Endodermal cell (in vitro differentiated cells): Measurements from ENCODE around the gene RBBP6. TPM values are rescaled to one million over a fixed set of nuclear protein-coding genes. Genes with fewer than 3 reads are reported as not detected.

Experiments used
- DNase-seq: peaks from one replicate; pipeline ENCODE4 v3.0.0-alpha.2; 2017
- H3K27ac ChIP-seq: 2 replicates; pipeline ENCODE4 v1.5.1; 2013; ENCODE audit warnings: mild to moderate bottlenecking, low read depth, low read length, moderate library complexity
- H3K27me3 ChIP-seq: 2 replicates; pipeline ENCODE4 v1.6.1; 2013; ENCODE audit warnings: mild to moderate bottlenecking, low read length, moderate library complexity; ENCODE audit not compliant: insufficient read depth, control insufficient read depth, poor library complexity, severe bottlenecking
- H3K36me3 ChIP-seq: 2 replicates; pipeline ENCODE4 v1.7.0; 2013; ENCODE audit warnings: mild to moderate bottlenecking, low read length, moderate library complexity; ENCODE audit not compliant: control insufficient read depth, insufficient read depth
- H3K4me1 ChIP-seq: one replicate; pipeline ENCODE4 v1.7.0; 2013; ENCODE audit warnings: low read length; ENCODE audit not compliant: control insufficient read depth, insufficient read depth
- H3K4me3 ChIP-seq: 2 replicates; pipeline ENCODE4 v1.5.1; 2013; ENCODE audit warnings: mild to moderate bottlenecking, low read length, moderate library complexity
- H3K9ac ChIP-seq: 2 replicates; pipeline ENCODE4 v1.6.1; 2013; ENCODE audit warnings: mild to moderate bottlenecking, low read length, moderate library complexity; ENCODE audit not compliant: poor library complexity, severe bottlenecking; ENCODE audit errors: extremely low read depth
- H3K9me3 ChIP-seq: 2 replicates; pipeline ENCODE4 v1.6.1; 2013; ENCODE audit warnings: mild to moderate bottlenecking, low read length, moderate library complexity; ENCODE audit not compliant: control insufficient read depth
- H3K27ac Mint-ChIP-seq: 2 replicates; pipeline ENCODE4 v1.8.0; 2020; ENCODE audit warnings: mixed read lengths
- H3K27me3 Mint-ChIP-seq: 2 replicates; pipeline ENCODE4 v1.8.0; 2021; ENCODE audit warnings: mild to moderate bottlenecking, mixed read lengths; ENCODE audit not compliant: insufficient read depth
- H3K36me3 Mint-ChIP-seq: 2 replicates; pipeline ENCODE4 v1.8.0; 2020; ENCODE audit warnings: low read depth, mixed read lengths
- H3K4me1 Mint-ChIP-seq: 2 replicates; pipeline ENCODE4 v1.8.0; 2020; ENCODE audit warnings: mixed read lengths
- H3K4me3 Mint-ChIP-seq: 2 replicates; pipeline ENCODE4 v1.8.0; 2020; ENCODE audit warnings: mild to moderate bottlenecking, moderate library complexity, mixed read lengths
- H3K9me3 Mint-ChIP-seq: 2 replicates; pipeline ENCODE4 v1.8.0; 2020; ENCODE audit warnings: mild to moderate bottlenecking, mixed read lengths
- WGBS, 2 experiments: methylation state at CpG; one replicate each; pipeline versions ENCODE4 v1.1.5 to v1.1.7; 2013; ENCODE audit warnings: missing lambda C conversion rate in 2 of 2, mixed read lengths in 1 of 2; ENCODE audit not compliant: insufficient coverage in 1 of 2, insufficient read length in 1 of 2; 5-methylcytosine and 5-hydroxymethylcytosine counted together
- total RNA-seq, 2 donors: library from RNA; stranded (reverse); fragmentation: NEBNext Ultra II Directional in 1 of 2; extraction: Animal tissue kit (Norgen Biotek cat#: 25700) in 1 of 2; gene quantifications; 2 replicates in 1 of 2; 3 replicates in 1 of 2; pipeline ENCODE4 v1.2.1, GENCODE V29; 2021
- TF ChIP-seq, protein P1 (sequence below): fragments of 200-600 bp; sonication (generic); conservative IDR thresholded peaks from 2 replicates; pipeline ENCODE4 v1.5.0; 2021; ENCODE audit warnings: antibody characterized with exemption, mild to moderate bottlenecking

RBBP6 gene
- total RNA-seq, 2 donors from 2014 or later: 70.3 to 76.6 TPM

DNA sequence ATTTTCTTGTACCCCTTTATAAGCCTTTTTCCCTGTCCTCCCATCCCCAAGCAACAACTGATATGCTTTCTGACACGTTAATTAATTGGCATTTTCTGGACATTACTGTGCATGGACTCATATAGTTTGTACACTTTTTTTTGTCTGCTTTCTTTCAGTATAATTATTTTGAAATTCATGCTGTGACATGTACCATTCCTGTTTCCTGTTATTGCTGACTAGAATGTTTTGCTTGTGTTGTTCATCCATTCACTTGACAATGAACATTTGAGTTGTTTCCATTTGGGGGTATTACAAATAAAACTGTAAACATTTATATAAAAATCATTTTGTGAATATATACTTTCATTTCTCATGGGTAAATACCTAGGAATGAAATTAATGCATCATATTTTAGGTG is 50.6 kb downstream of the RBBP6 start:
- Mint-ChIP-seq H3K27ac (no peak overlapping the region), H3K4me3 (no peak overlapping the region), H3K9me3 (no peaks in the 10 kb centered on the region), H3K27me3 (no peaks in the 10 kb centered on the region), H3K36me3 (no peaks in the 10 kb centered on the region), H3K4me1 (no peaks in the 10 kb centered on the region)
- no peaks in the 10 kb centered on the region for H3K36me3 ChIP-seq
- H3K27me3 ChIP-seq: no peaks in the 10 kb centered on the region
- no peaks in the 10 kb centered on the region for H3K9me3 ChIP-seq
- TF ChIP-seq, protein P1, sequence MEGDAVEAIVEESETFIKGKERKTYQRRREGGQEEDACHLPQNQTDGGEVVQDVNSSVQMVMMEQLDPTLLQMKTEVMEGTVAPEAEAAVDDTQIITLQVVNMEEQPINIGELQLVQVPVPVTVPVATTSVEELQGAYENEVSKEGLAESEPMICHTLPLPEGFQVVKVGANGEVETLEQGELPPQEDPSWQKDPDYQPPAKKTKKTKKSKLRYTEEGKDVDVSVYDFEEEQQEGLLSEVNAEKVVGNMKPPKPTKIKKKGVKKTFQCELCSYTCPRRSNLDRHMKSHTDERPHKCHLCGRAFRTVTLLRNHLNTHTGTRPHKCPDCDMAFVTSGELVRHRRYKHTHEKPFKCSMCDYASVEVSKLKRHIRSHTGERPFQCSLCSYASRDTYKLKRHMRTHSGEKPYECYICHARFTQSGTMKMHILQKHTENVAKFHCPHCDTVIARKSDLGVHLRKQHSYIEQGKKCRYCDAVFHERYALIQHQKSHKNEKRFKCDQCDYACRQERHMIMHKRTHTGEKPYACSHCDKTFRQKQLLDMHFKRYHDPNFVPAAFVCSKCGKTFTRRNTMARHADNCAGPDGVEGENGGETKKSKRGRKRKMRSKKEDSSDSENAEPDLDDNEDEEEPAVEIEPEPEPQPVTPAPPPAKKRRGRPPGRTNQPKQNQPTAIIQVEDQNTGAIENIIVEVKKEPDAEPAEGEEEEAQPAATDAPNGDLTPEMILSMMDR: no peak
- H3K9ac ChIP-seq: no peak overlapping the region
- WGBS, 2 experiments: 71 to 100% methylated on average over 1 of the region's 1 CpG
- DNase-seq: no peak
- no peak overlapping the region for H3K4me3 ChIP-seq
- H3K4me1 ChIP-seq: no peaks in the 10 kb centered on the region
- H3K27ac ChIP-seq: no peak overlapping the region

DNA sequence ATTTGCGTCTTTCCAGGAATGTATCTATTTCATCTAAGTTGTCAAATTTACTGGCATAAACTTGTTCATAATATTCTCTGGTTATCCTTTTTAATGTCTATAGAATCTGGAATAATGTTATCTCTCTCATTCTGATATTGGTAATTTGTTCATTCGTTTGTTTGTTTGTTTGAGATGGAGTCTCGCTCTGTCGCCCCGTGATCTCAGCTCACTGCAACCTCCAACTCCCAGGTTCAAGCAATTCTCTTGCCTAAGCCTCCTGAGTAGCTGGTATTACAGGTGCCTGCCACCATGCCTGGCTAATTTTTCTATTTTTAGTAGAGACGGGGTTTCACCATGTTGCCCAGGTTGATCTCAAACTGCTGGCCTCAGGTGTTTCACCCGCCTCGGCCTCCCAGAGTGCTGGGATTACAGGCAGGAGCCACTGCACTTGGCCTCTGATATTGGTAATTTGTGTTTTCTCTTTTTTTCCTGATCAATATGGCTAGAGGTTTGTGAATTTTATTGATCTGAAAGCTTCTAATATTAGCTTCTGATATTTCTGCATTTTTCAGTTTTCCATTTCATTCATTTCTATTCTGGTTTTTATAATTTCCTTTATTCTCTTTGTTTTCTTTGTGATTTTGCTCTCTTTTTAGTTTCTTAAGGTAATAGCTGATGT is 59.5 kb downstream of the RBBP6 start:
- H3K9me3 ChIP-seq: no peaks in the 10 kb centered on the region
- H3K36me3 ChIP-seq: no peaks in the 10 kb centered on the region
- no peak overlapping the region for H3K4me3 ChIP-seq
- 92% methylated on average over 5 to 7 of the region's 8 CpGs for WGBS, 2 experiments
- H3K9ac ChIP-seq: no peak overlapping the region
- TF ChIP-seq, protein P1: no peak
- no peaks in the 10 kb centered on the region for H3K27me3 Mint-ChIP-seq
- H3K4me1 ChIP-seq: no peaks in the 10 kb centered on the region
- no peak overlapping the region for H3K27ac Mint-ChIP-seq
- DNase-seq: peak; percentile 12
- no peaks in the 10 kb centered on the region for H3K36me3 Mint-ChIP-seq
- H3K9me3 Mint-ChIP-seq: peaks cover 3% of the 10 kb centered on the region
- H3K4me3 Mint-ChIP-seq: no peak overlapping the region
- no peaks in the 10 kb centered on the region for H3K27me3 ChIP-seq
- no peak overlapping the region for H3K27ac ChIP-seq
- no peaks in the 10 kb centered on the region for H3K4me1 Mint-ChIP-seq

DNA sequence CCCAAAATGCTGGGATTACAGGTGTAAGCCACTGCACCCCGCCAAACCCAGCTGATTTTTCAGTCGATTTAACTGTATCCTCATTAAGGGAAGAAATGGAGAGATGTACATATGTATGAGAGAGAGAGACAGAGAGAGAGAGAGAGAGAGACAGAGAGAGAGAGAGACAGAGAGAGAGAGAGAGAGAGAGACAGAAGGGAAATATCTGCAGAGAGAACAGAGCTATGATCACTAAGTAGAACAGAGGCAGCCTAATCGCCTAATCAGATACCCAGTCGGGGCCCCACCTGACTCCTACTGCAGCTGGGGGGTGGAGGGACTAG is 70.0 kb downstream of the RBBP6 start:
- H3K9me3 Mint-ChIP-seq: no peaks in the 10 kb centered on the region
- Histone ChIP-seq H3K9ac (no peak overlapping the region), H3K27me3 (peaks cover 46% of the 10 kb centered on the region), H3K4me3 (peak overlapping the region; percentile 78), H3K36me3 (no peaks in the 10 kb centered on the region), H3K4me1 (no peaks in the 10 kb centered on the region), H3K9me3 (no peaks in the 10 kb centered on the region), H3K27ac (no peak overlapping the region)
- DNase-seq: no peak
- no peaks in the 10 kb centered on the region for H3K36me3 Mint-ChIP-seq
- peaks cover 53% of the 10 kb centered on the region for H3K27me3 Mint-ChIP-seq
- TF ChIP-seq, protein P1: no peak
- peaks cover 12% of the 10 kb centered on the region for H3K4me1 Mint-ChIP-seq
- H3K4me3 Mint-ChIP-seq: peak overlapping the region; percentile 63
- H3K27ac Mint-ChIP-seq: no peak overlapping the region
- WGBS, 2 experiments: 49 to 94% methylated on average over 2 of the region's 4 CpGs
